Measurements from ENCODE around the gene PSMB3.

The PSMB3 gene

DNA sequence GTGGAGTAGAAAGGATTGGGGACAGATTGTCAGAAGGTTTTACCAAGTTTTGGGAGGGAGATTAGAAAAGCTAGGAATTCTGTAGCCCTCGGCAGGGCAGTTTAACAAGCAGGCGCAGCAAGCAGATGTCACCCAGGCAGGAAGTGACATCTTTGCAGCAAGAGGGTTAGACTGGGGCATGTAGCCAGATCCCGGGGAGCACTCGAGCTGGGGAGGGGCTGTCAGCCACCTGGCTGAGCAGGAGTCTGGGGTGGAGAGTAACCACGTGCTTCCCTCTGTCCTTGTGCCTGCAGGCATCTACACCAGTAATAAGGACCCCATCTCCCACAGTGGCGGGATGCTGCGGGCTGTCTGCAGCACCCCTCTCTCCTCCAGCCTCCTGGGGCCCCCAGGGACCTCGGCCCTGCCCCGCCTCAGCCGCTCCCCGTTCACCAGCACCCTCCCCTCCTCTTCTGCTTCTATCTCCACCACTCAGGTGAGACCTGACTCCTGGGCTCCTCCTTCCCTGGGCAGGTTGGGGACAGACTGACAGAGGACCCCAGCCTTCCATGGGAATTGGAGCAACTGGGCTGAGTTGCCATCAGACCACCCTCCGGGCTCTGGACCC, 35.3 kb upstream of the PSMB3 start:
- no peak for DNase-seq (ENCODE audit: low read depth)
- TF ChIP-seq, protein P1, sequence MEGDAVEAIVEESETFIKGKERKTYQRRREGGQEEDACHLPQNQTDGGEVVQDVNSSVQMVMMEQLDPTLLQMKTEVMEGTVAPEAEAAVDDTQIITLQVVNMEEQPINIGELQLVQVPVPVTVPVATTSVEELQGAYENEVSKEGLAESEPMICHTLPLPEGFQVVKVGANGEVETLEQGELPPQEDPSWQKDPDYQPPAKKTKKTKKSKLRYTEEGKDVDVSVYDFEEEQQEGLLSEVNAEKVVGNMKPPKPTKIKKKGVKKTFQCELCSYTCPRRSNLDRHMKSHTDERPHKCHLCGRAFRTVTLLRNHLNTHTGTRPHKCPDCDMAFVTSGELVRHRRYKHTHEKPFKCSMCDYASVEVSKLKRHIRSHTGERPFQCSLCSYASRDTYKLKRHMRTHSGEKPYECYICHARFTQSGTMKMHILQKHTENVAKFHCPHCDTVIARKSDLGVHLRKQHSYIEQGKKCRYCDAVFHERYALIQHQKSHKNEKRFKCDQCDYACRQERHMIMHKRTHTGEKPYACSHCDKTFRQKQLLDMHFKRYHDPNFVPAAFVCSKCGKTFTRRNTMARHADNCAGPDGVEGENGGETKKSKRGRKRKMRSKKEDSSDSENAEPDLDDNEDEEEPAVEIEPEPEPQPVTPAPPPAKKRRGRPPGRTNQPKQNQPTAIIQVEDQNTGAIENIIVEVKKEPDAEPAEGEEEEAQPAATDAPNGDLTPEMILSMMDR (IDR thresholded peaks at IDR 0.05; ENCODE audit: low read depth, low read length, missing control alignments), result no peak
- no peak overlapping the region for H3K4me3 ChIP-seq (ENCODE audit: low read depth, low read length)

DNA sequence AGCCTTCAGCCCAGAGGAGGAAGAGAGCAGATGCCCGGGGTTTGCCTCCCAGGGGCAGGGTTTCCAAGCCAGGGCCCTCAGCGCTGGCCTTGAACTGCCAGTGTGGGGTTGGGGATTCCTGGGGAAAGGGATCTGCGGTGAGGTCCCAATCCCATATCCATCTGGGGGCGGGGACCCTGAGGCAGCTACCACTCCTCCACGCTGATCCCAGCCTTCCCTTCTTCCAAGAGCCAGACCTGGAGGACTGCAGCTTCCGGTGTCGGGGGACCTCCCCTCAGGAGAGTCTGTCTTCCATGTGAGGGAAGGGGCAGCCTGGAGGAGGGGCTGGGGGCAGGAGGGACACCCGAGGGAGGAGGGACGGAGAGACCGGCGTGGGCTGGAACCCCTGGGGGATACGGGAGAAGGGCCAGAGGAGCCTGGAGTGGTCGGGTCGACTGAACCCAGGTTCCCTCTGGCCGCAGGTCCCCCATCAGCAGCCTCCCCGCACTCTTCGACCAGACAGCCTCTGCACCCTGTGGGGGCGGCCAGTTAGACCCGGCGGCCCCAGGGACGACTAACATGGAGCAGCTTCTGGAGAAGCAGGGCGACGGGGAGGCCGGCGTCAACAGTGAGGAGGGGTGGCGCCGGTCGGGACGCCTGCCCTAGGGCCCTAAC, 33.1 kb upstream of the PSMB3 start:
- H3K4me3 ChIP-seq (ENCODE audit: low read depth, low read length), result no peak overlapping the region
- DNase-seq (ENCODE audit: low read depth), result no peak
- TF ChIP-seq, protein P1 (IDR thresholded peaks at IDR 0.05; ENCODE audit: low read depth, low read length, missing control alignments), result no peak

DNA sequence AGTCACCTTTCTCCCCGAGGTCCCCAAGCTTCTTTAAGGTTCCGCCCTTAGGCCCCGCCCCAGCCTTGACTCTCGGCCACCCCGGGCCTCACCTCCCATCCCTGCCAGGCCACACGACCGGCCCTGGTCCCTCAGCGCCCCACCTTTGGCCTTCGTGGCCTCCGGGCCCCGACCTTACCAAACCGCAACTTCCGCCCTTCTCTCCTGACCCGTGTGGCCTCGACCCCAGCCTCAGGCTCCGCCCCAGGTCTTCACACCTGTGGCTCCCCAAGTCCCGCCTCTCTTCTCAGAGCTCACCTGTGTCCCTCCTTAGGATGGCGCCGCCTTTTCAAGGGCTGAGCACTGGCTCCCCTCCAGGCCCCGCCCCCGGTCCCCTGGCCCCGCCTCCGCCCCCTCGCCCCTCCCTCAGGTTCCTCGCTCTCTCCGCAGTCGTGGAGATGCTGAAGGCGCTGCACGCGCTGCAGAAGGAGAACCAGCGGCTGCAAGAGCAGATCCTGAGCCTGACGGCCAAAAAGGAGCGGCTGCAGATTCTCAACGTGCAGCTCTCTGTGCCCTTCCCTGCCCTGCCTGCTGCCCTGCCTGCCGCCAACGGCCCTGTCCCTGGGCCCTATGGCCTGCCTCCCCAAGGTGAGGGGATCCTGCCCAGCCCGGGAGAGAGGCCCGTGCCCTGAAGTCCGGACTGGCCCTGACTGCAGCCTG, 32.4 kb upstream of the PSMB3 start:
- DNase-seq (ENCODE audit: low read depth), result no peak
- TF ChIP-seq, protein P1 (IDR thresholded peaks at IDR 0.05; ENCODE audit: low read depth, low read length, missing control alignments), result no peak
- no peak overlapping the region for H3K4me3 ChIP-seq (ENCODE audit: low read depth, low read length)

DNA sequence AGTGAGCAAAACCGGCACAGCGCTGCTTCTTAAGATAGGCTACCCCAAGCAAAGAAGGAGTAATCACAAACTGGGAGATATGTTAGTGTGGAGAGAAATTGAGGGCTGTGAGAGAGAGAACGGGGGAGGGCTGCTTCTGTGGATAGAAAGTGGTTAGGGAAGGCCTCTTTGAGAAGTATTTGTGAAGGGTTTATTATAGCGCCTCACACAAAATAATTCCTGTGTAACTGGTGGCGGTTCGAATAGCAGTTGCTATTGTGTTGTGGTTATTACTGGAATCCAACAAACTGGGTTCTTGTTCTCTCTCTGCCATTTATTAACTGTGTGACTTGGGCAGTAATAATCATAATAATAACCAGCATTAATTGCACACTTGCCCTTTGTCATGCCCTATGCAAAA, 31.6 kb upstream of the PSMB3 start:
- TF ChIP-seq, protein P1 (IDR thresholded peaks at IDR 0.05; ENCODE audit: low read depth, low read length, missing control alignments), result no peak
- DNase-seq (ENCODE audit: low read depth), result no peak

DNA sequence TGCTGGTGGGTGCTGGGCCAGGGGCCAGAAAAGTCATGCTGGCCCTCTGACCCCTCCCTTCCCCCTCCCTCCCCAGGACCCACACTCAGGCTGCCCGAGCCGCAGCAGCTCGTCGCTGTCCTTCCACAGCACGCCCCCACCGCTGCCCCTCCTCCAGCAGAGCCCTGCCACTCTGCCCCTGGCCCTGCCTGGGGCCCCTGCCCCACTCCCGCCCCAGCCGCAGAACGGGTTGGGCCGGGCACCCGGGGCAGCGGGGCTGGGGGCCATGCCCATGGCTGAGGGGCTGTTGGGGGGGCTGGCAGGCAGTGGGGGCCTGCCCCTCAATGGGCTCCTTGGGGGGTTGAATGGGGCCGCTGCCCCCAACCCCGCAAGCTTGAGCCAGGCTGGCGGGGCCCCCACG, 30.7 kb upstream of the PSMB3 start:
- TF ChIP-seq, protein P1 (IDR thresholded peaks at IDR 0.05; ENCODE audit: low read depth, low read length, missing control alignments), result no peak
- DNase-seq (ENCODE audit: low read depth), result no peak
- H3K4me3 ChIP-seq (ENCODE audit: low read depth, low read length), result no peak overlapping the region

More for the DNA sequence above, 31.6 kb upstream of the PSMB3 start:
- H3K4me3 ChIP-seq (ENCODE audit: low read depth, low read length), result no peak overlapping the region

DNA sequence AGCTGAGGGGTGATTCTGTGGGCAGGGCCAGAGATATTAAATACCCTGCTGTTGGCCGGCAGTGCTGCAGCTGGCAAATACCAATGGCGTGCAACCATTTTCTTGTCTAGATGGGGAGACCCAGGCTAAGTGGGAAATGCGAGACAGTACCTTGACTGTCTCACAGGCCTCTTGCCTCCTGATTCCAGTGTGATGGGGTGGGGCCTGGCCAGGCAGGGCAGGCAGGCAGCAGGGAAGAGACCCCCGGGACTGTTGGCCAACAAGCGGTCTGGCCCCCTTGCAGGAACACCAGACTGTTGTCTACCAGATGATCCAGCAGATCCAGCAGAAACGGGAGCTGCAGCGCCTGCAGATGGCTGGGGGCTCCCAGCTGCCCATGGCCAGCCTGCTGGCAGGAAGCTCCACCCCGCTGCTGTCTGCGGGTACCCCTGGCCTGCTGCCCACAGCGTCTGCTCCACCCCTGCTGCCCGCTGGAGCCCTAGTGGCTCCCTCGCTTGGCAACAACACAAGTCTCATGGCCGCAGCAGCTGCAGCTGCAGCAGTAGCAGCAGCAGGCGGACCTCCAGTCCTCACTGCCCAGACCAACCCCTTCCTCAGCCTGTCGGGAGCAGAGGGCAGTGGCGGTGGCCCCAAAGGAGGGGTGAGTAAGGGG, 28.1 kb upstream of the PSMB3 start:
- DNase-seq (ENCODE audit: low read depth), result no peak
- TF ChIP-seq, protein P1 (IDR thresholded peaks at IDR 0.05; ENCODE audit: low read depth, low read length, missing control alignments), result no peak
- H3K4me3 ChIP-seq (ENCODE audit: low read depth, low read length), result no peak overlapping the region

Data from GM12864 (cell line).